T-cell (primary cell): ENCODE measurements around the gene MINK1. TPM values are rescaled to one million over a fixed set of nuclear protein-coding genes. Genes with fewer than 3 reads are reported as not detected.

ENCODE experiments used
- ATAC-seq, 4 experiments: fragments of 200-7000 bp in 3 of 4; fragments of 150-1000 bp in 1 of 4; cut with Tn5 transposase; replicated peaks in 1 of 4; 1 replicate in 3 of 4; 2 replicates in 1 of 4; pipeline ENCODE4 v1.10.0; 2021; ENCODE audit warnings: moderate library complexity in 3 of 4, mild to moderate bottlenecking in 2 of 4, moderate number of reproducible peaks in 1 of 4
- CTCF ChIA-PET, 2 donors: fragments of 300-600 bp; sonication (Branson Sonifier 250); formaldehyde crosslinking; loops; one replicate each; lab custom pipeline; 2022; ENCODE audit warnings: antibody characterized with exemption in 2 of 2; lab: Charles Lee
- POLR2A ChIA-PET, 2 donors: fragments of 300-600 bp; sonication (Branson Sonifier 250); formaldehyde crosslinking; loops; one replicate each; lab custom pipeline; 2022; ENCODE audit warnings: antibody characterized with exemption in 2 of 2; lab: Charles Lee
- DNase-seq, 35 experiments: peaks; one replicate each; pipeline versions ENCODE4 v3.0.0 to v3.0.0-alpha.2; 2013 to 2023
- H3K27ac ChIP-seq: one replicate; pipeline ENCODE4 v1.5.1; 2013; ENCODE audit warnings: low read length
- H3K27me3 ChIP-seq, 2 experiments: replicated peaks in 1 of 2; 1 replicate in 1 of 2; 2 replicates in 1 of 2; pipeline versions ENCODE4 v1.6.1 to v1.7.0; 2013; ENCODE audit warnings: low read length in 1 of 2, mixed read lengths in 1 of 2; ENCODE audit not compliant: control insufficient read depth in 2 of 2, insufficient read depth in 2 of 2; ENCODE audit errors: extremely low read depth in 1 of 2
- H3K36me3 ChIP-seq, 2 donors: 1 replicate in 1 of 2; 2 replicates in 1 of 2; pipeline versions ENCODE4 v1.6.1 to v1.7.0; 2013; ENCODE audit warnings: low read length in 1 of 2; ENCODE audit not compliant: control insufficient read depth in 2 of 2, insufficient read depth in 1 of 2; ENCODE audit errors: extremely low read depth in 1 of 2
- H3K4me1 ChIP-seq, 2 experiments: 1 replicate in 1 of 2; 2 replicates in 1 of 2; pipeline versions ENCODE4 v1.6.1 to v1.7.0; 2013; ENCODE audit warnings: low read length in 2 of 2, mixed read lengths in 1 of 2; ENCODE audit not compliant: insufficient read depth in 2 of 2, control insufficient read depth in 1 of 2; ENCODE audit errors: extremely low read depth in 1 of 2
- H3K4me3 ChIP-seq, 2 donors: 1 replicate in 1 of 2; 2 replicates in 1 of 2; pipeline versions ENCODE4 v1.5.1 to v1.7.0; 2013; ENCODE audit warnings: mild to moderate bottlenecking in 2 of 2, low read length in 1 of 2, moderate library complexity in 1 of 2; ENCODE audit not compliant: control insufficient read depth in 1 of 2; ENCODE audit errors: extremely low read depth in 1 of 2
- H3K9me3 ChIP-seq: 2 replicates; pipeline ENCODE4 v1.7.0; 2013
- H3K27ac Mint-ChIP-seq, 2 donors: one replicate each; pipeline ENCODE4 v1.8.0; 2020 to 2021; ENCODE audit warnings: mild to moderate bottlenecking in 2 of 2, mixed read lengths in 2 of 2
- H3K27me3 Mint-ChIP-seq, 2 donors: one replicate each; pipeline ENCODE4 v1.8.0; 2021 to 2022; ENCODE audit warnings: mixed read lengths in 2 of 2
- H3K36me3 Mint-ChIP-seq: one replicate; pipeline ENCODE4 v1.8.0; 2021; ENCODE audit warnings: mixed read lengths
- H3K4me1 Mint-ChIP-seq, 3 donors: one replicate each; pipeline ENCODE4 v1.8.0; 2020 to 2022; ENCODE audit warnings: mixed read lengths in 3 of 3, mild to moderate bottlenecking in 1 of 3
- H3K4me3 Mint-ChIP-seq, 3 donors: one replicate each; pipeline ENCODE4 v1.8.0; 2020 to 2022; ENCODE audit warnings: mild to moderate bottlenecking in 3 of 3, mixed read lengths in 3 of 3, moderate library complexity in 3 of 3
- H3K9me3 Mint-ChIP-seq, 3 donors: one replicate each; pipeline ENCODE4 v1.8.0; 2020 to 2022; ENCODE audit warnings: mixed read lengths in 3 of 3
- WGBS: methylation state at CpG from one replicate; pipeline ENCODE4 v1.1.5; 2013; ENCODE audit warnings: missing lambda C conversion rate; ENCODE audit not compliant: insufficient coverage; 5-methylcytosine and 5-hydroxymethylcytosine counted together
- total RNA-seq, 35 experiments: library from RNA in 6 of 35; stranded (reverse) in 6 of 35; fragments of 120-200 nt in 1 of 35; gene quantifications; one replicate each; pipeline versions ENCODE4 v1.2.1 to v1.2.4 and lab custom pipeline; 2013 to 2026

The MINK1 gene
- total RNA-seq, 5 donors from 2014 or later (not counting 1 experiment from before 2014, with no cell fraction given) = 156 to 189 (median 164) TPM

DNA sequence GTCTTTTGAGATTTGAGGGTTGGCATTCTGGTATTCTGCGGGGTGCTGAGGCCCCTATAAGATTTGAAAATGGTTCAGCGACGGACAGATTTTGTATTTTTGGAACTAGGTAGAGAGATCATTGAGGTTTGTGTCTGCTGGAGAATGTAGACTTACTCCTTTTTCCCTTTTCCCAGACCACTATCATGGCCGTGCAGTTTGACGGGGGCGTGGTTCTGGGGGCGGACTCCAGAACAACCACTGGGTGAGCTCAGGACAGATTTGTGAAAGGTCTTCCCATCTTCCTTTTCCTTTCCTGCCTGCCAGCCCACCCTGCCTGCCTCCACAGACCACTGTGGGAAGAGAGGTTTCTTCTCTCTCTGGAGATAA lies 36.6 kb upstream of the MINK1 start:
- peak overlapping the region; percentile 65 for H3K27ac ChIP-seq
- no peaks in the 10 kb centered on the region for H3K27me3 ChIP-seq
- Mint-ChIP-seq H3K27ac (peak overlapping the region; percentile 99), H3K36me3 (peaks cover 16% of the 10 kb centered on the region), H3K4me1 (peaks cover 13 to 14% (median 13%) of the 10 kb centered on the region in 3 donors), H3K9me3 (no peaks in the 10 kb centered on the region), H3K4me3 (peak overlapping the region; percentile 94 to 100 (median 100)), H3K27me3 (no peaks in the 10 kb centered on the region)
- CTCF ChIA-PET = interaction anchor here (0.5 to 1.1 kb wide), 3 partner anchors 12 to 210 kb away, joined by 3 to 8 read pairs (median 5); partner anchors contain the start of gene ARRB2 (in 1 of the 2)
- ATAC-seq = no peak
- POLR2A ChIA-PET = interaction anchor here in 1 of 2 donors (1.0 kb wide), 1 partner anchor 13 kb away, joined by 8 read pairs; no protein-coding TSS in a partner anchor
- no peaks in the 10 kb centered on the region for H3K9me3 ChIP-seq
- H3K4me1 ChIP-seq = peaks cover 5 to 20% of the 10 kb centered on the region in 2 experiments
- peak in 1 of 35 experiments; percentile 22 for DNase-seq
- H3K36me3 ChIP-seq = peaks cover 0 to 19% of the 10 kb centered on the region in 2 donors
- peak overlapping the region; percentile 70 for H3K4me3 ChIP-seq
- no CpG with 5 or more reads among the region's 7 CpGs for WGBS

DNA sequence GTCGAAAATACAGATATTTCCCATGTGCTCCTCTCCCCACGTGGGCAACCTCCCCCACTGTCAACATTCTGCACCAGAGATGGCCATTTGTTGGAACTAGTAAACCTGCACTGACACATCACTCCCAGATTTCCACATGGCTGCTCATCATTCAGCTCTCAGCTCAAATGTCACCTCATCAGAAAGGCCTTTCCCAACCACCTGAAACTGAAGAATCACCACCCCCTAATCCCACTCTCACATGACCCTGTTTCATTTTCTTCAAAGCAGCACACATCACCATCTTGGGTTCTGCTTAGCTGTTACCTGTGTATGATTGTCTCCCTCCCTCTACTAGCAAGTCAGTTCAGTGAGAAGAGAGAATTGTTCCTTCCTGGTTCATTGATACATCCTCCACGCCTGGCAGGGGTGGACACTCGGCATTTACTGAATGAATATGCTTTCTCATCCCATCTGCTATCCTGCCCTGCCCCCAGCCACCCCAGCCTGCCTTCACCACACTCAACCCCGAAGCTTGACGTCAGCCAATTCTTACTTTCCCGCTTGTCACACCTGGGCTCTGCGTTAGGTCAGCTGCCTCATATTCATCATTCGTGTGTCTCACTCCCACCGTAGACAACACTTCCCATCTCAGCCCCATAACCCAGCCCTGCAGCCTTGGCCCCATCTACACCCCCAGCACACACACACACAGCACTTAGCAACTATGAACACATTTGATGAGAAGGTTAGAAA lies 32.5 kb upstream of the MINK1 start:
- Mint-ChIP-seq H3K4me3 (no peak overlapping the region), H3K4me1 (peaks cover 11 to 15% (median 13%) of the 10 kb centered on the region in 3 donors), H3K27me3 (no peaks in the 10 kb centered on the region), H3K27ac (peak overlapping the region in 1 of 2 donors; percentile 5), H3K36me3 (peaks cover 16% of the 10 kb centered on the region), H3K9me3 (no peaks in the 10 kb centered on the region)
- Histone ChIP-seq H3K27ac (no peak overlapping the region), H3K4me3 (no peak overlapping the region), H3K27me3 (no peaks in the 10 kb centered on the region), H3K36me3 (peaks cover 0 to 19% of the 10 kb centered on the region in 2 donors), H3K4me1 (peaks cover 5 to 17% of the 10 kb centered on the region in 2 experiments), H3K9me3 (no peaks in the 10 kb centered on the region)
- DNase-seq (no peak), ATAC-seq (no peak)
- POLR2A ChIA-PET = interaction anchor here (0.6 to 0.7 kb wide), 3 partner anchors 59 to 606 kb away, joined by 3 to 6 read pairs (median 3); no protein-coding TSS in a partner anchor
- WGBS = 81% methylated on average over 10 of the region's 10 CpGs
- CTCF ChIA-PET = no interaction called here

DNA sequence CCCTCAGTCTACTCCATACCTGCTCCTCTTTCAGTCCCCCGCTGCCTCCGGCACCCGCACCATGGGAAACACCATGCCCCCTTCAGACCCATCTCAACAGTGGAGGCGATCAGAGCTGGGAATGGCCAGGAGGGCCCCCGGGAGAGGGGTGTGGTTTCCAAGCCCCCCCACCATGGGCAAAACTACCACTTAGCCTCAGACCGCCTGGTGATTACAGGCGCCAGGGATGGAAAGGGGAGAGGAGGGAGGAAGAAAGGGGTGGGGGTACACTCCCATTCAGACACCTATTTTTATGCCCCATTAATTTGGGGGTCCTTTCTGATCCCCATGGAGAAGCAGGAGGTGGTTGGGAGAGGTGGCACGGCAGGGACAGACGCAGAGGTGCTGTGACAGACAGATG lies 30.9 kb upstream of the MINK1 start, which contains the start of gene C17orf114:
Gene C17orf114 (minus strand): TSS at position 101 of the 400 bp plus-strand sequence.
- no peak for DNase-seq
- H3K27ac Mint-ChIP-seq = no peak within 1 kb of the TSS
- Histone ChIP-seq H3K9me3 (no peaks in the 10 kb centered on the region), H3K4me1 (peaks cover 3 to 7% of the 10 kb centered on the region in 2 experiments), H3K27ac (no peak within 1 kb of the TSS), H3K27me3 (no peaks in the 10 kb centered on the region), H3K4me3 (no peak within 1 kb of the TSS), H3K36me3 (peaks cover 0 to 19% of the 10 kb centered on the region in 2 donors)
- peaks cover 13% of the 10 kb centered on the region for H3K36me3 Mint-ChIP-seq
- no peaks in the 10 kb centered on the region for H3K27me3 Mint-ChIP-seq
- H3K4me3 Mint-ChIP-seq = no peak within 1 kb of the TSS
- no CpG with 5 or more reads among the region's 9 CpGs for WGBS
- H3K9me3 Mint-ChIP-seq = no peaks in the 10 kb centered on the region
- ATAC-seq = no peak
- peaks cover 0 to 10% (median 6%) of the 10 kb centered on the region in 3 donors for H3K4me1 Mint-ChIP-seq
- CTCF ChIA-PET = no interaction called here
- POLR2A ChIA-PET = no interaction called here

- POLR2A ChIA-PET = interaction anchor here in 1 of 2 donors (0.9 kb wide), 1 partner anchor 93 kb away, joined by 3 read pairs; the partner anchor contains the start of gene C17orf107
- H3K27me3 Mint-ChIP-seq = no peaks in the 10 kb centered on the region
- DNase-seq = no peak
- no peak for ATAC-seq
- peaks cover 15% of the 10 kb centered on the region for H3K36me3 Mint-ChIP-seq
- no peak overlapping the region for H3K27ac Mint-ChIP-seq
- peaks cover 0 to 13% of the 10 kb centered on the region in 2 donors for H3K36me3 ChIP-seq
- CTCF ChIA-PET = interaction anchor here in 1 of 2 donors (0.8 kb wide), 1 partner anchor 96 kb away, joined by 3 read pairs; the partner anchor contains the start of gene ARRB2
- peaks cover 3 to 17% of the 10 kb centered on the region in 2 experiments for H3K4me1 ChIP-seq
- no peaks in the 10 kb centered on the region for H3K9me3 ChIP-seq
- peaks cover 0 to 22% (median 12%) of the 10 kb centered on the region in 3 donors for H3K4me1 Mint-ChIP-seq
- H3K9me3 Mint-ChIP-seq = no peaks in the 10 kb centered on the region
- no peaks in the 10 kb centered on the region for H3K27me3 ChIP-seq
- under 1% methylated on average over 11 of the region's 16 CpGs for WGBS
- H3K4me3 ChIP-seq = peak overlapping the region; percentile 49 to 69
- peak overlapping the region; percentile 69 to 80 (median 72) for H3K4me3 Mint-ChIP-seq
- no peak overlapping the region for H3K27ac ChIP-seq
These were observed 26.7 kb upstream of the MINK1 start for GRCh38 chr17:4806456-4806776.

DNA sequence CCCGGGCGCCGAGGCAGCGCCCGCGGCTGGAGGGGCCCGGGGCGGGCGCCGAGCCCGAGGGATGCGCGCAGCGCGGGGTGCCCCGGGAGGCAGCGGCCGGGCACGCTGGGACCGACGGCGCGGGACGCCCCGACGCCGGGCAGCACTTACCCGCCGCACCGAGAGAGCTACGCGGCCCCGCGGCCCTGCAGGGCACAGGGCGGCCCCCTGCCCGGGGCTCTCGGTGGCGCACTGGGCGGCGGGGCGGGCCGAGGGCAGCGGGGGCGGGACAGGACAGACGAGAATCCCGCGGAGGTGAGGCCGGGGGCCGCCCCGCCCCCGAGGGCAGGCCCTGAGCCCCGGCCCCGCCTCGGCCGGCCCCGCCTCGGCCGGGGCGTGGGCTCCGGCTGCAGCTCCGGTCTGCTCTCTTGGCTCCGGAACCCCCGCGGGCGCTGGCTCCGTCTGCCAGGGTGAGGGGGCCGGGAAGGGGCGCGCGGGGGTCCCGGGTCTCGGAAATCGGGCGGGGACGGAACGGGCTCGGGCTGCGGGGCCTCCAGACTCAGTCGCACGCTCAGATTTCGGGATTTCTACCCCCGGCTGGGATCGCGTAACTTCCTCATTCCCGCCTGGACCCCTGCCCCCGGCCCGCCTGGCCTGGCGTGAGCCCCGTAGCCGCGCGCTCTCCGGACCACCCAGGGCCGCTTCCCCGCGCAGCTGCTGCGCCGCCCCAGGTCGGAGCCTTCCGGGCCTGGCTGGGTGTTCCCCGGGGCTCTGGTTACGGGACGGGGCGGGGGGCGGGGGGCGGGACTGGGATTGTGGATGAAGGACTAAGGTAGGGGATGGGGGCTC lies 26.1 kb upstream of the MINK1 start, which contains the start of gene PLD2:
Gene PLD2 (plus strand): TSS at position 376 of the 828 bp plus-strand sequence. CDS start 621 bp downstream, outside the sequence.
- CTCF ChIA-PET = interaction anchor here in 1 of 2 donors (0.8 to 1.0 kb wide), 2 partner anchors 16 to 97 kb away, joined by 3 to 4 read pairs; partner anchors contain the start of gene ARRB2

More for the DNA sequence above, 26.1 kb upstream of the MINK1 start, which contains the start of gene PLD2:
- Histone ChIP-seq H3K36me3 (peaks cover 0 to 13% of the 10 kb centered on the region in 2 donors), H3K27me3 (no peaks in the 10 kb centered on the region), H3K4me1 (peaks cover 3 to 17% of the 10 kb centered on the region in 2 experiments), H3K4me3 (peak within 1 kb of the TSS; percentile 57 to 69), H3K9me3 (no peaks in the 10 kb centered on the region), H3K27ac (peak within 1 kb of the TSS; percentile 63)
- POLR2A ChIA-PET = interaction anchor here in 1 of 2 donors (0.9 kb wide), 1 partner anchor 92 kb away, joined by 3 read pairs; the partner anchor contains the start of gene C17orf107
- Mint-ChIP-seq H3K4me3 (peak within 1 kb of the TSS; percentile 72 to 80 (median 73)), H3K27me3 (no peaks in the 10 kb centered on the region), H3K4me1 (peaks cover 0 to 22% (median 12%) of the 10 kb centered on the region in 3 donors), H3K36me3 (peaks cover 15% of the 10 kb centered on the region), H3K27ac (peak within 1 kb of the TSS in 1 of 2 donors; percentile 4), H3K9me3 (no peaks in the 10 kb centered on the region)
- under 1% methylated on average over 90 of the region's 106 CpGs for WGBS
- ATAC-seq (peak; percentile 98 to 100 (median 98)), DNase-seq (peak; percentile 63 to 90 (median 78))
